HFF-Myc (cell line): Measurements from ENCODE around the gene PRM1.

Source experiments
- DNase-seq: peaks from one replicate; pipeline ENCODE4 v3.0.0-alpha.2; 2011; ENCODE audit warnings: low read depth; ENCODE audit errors: extremely low read depth
- H3K4me3 ChIP-seq: replicated peaks from 2 replicates; pipeline ENCODE4 v1.5.1; 2011; ENCODE audit warnings: low read depth, mild to moderate bottlenecking, control low read depth, low read length
- CTCF ChIP-seq: IDR thresholded peaks from 2 replicates; pipeline ENCODE4 v1.5.1; 2012; ENCODE audit warnings: mild to moderate bottlenecking, low read depth, low read length, control low read depth; ENCODE audit errors: missing control alignments

Gene PRM1, protein sequence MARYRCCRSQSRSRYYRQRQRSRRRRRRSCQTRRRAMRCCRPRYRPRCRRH

DNA sequence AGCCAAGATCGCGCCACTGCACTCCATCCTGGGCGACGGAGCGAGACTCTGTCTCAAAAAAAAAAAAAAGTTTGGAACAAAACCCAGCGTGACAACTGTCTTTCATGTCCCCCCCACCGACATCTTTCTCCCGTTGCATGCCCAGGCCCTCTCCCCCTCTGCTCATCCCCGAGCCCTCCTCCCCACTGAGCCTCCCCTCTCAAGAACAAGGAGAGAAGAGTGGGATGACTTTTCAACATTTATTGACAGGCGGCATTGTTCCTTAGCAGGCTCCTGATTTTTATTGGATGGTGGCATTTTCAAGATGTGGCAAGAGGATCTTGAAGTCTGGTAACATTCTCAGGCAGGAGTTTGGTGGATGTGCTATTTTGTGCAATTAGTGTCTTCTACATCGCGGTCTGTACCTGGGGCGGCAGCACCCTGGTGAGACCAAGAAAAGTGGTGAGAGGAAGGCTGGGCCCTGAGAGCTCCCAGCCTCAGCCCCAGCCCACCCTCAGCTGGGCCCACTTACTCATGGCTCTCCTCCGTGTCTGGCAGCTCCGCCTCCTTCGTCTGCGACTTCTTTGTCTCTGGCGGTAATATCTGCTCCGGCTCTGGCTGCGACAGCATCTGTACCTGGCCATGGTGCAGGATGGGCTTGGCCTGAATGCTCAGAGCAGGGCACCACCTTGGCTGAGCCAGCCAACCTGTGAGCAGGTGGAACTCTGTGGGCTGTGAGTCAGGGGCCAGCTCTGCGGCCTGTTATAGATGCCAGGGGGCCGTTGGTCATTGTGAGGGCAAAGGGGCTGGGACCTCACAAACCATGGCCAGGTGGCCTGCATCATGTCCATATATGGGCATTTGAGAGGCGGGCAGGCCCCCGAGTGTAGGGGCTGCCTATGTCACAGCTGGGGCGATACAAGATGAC is at the start of gene PRM1:
Gene PRM1 (minus strand): TSS at position 715 of the 907 bp plus-strand sequence. CDS start 92 bp downstream, at position 623.
- TF ChIP-seq CTCF: no peak
- no peak for DNase-seq
- H3K4me3 ChIP-seq: no peak within 1 kb of the TSS

- no peak for TF ChIP-seq CTCF
- no peak for DNase-seq
- H3K4me3 ChIP-seq: no peak overlapping the region
These were observed 49.6 kb upstream of the PRM1 start for GRCh38 chr16:11330526-11331237.

DNA sequence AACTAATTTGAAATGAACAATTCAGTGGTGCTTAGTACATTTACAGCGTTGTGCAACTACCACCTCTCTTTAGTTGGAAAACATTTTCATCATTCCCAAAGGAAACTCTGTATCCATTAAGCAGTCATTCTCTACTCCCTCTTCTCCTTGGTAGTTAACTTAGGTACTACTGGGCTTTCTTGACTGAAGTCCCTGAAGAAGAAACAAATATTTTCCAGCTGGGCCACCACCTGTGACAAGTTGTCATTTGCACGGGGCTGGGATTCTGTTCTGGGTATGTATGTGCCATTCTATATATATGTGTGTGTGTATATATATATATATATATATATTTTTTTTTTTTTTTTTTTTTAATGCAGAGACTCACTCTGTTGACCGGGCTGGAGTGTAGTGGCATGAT is 48.8 kb upstream of the PRM1 start:
- no peak overlapping the region for H3K4me3 ChIP-seq
- TF ChIP-seq CTCF: no peak
- DNase-seq: no peak

DNA sequence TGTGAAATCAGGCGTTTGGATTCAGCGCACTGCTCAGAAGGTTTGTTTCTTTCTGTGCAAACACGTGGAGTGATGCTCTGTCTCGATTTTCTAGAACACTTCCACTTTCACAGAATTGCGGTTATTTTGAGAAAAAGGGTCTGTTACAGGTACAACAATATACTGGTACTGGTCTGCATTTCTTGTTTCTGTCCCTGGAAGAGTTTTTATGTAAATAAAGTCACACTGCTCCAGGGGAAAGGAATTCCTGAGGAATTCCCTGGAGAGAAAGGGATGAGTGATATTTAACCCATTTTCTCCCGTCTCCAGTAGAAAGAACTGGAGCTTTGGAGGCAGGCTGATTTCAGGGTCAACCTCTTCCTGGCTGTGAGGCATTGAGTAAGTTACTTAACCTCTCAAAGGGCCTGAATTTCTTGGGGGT is 48.0 kb upstream of the PRM1 start:
- TF ChIP-seq CTCF: no peak
- peak overlapping the region; percentile 25 for H3K4me3 ChIP-seq
- no peak for DNase-seq

DNA sequence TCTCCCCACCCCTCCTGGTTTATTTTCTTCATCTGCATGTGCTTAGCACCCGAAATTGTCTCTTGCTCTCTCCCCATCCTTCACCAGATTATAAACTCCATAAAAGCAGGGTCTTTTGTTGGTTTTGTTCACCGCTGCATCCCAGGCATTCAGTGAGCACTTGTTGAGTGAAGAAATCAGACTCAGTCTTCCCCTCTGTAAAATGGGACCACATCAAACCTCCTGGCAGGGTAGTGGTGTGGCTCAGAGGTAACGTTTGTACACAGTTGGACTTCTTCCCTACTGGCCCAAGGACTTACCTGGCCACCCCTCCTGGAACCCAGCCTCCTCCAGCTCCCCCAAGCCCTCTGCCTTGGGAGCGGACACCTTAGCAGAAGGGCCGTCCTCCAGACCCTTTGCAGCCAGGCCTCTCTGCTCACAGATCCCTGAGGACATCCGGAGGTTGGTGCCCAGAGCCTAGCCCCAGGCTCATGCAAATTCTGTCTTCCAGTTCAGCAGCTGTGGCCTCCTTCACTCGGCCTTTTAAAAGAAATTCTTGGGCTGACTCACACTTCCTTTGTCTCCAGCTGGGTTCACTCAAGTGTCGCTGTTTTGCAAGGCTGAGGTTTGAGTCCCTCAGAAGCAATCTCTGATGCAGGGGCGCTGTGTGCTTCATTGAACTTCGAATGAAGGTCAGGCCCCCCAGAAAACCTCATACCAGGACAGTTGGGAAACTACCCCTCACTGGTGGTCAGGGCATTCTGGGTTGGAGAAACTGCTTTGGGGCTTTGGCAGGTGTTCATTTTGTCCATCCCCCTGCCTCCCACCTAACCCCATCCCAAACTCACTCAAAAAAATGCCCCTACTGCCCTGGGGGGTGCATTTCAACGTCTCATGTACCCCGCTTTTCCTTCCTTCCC is 47.3 kb upstream of the PRM1 start:
- peak; percentile 93 for DNase-seq
- peak overlapping the region; percentile 25 for H3K4me3 ChIP-seq
- TF ChIP-seq CTCF: no peak

- DNase-seq: no peak
- no peak overlapping the region for H3K4me3 ChIP-seq
- no peak for TF ChIP-seq CTCF
These were observed 46.4 kb upstream of the PRM1 start for GRCh38 chr16:11327277-11328171.
